Measurements from ENCODE around the gene SPINDOC.

Gene SPINDOC

DNA sequence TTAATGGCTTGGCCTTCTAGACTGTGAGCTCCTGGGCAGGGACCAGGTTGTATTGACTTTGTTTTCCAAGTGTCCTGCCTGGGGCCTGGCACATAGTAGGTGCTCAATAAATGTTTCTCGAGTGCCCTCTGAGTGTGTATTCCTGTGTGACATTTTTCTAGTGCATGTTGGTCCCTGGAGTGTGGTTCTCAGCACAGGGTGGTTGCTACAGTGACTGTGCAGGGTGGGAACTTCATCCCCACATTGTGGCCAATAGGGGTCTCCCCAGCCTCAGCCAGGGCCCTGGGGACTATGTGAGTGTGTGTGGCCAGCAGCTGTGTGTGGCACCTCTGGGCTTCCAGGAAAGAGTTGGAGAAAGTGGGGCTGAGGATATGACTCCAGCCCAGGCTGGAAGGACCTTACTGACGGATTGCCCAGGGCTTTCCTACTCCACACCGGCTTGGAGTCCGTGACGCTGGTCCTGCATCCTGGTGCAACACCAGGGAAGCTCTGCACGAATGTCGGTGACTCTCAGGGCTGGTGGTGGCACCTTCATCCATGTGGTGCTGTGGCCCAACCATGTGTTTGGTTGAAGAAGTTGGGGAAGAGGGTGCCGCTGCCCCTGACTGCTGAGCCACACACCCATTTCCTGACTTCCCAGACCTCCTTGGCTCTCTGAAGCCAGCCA is 16.7 kb downstream of the SPINDOC start:
- no peak overlapping the region for H3K4me3 ChIP-seq (ENCODE audit: low read depth, low read length)
- DNase-seq (ENCODE audit: low read depth) = peak; percentile 72
- no peak for TF ChIP-seq POLR2A (IDR thresholded peaks at IDR 0.05; ENCODE audit: extremely low read depth, insufficient read length)
- peak; percentile 56 for TF ChIP-seq CTCF (IDR thresholded peaks at IDR 0.05; ENCODE audit: low read depth, low read length)

- TF ChIP-seq POLR2A (IDR thresholded peaks at IDR 0.05; ENCODE audit: extremely low read depth, insufficient read length) (no peak), MYC (IDR thresholded peaks at IDR 0.05; ENCODE audit: low read depth, low read length) (no peak), MAX (IDR thresholded peaks at IDR 0.05; ENCODE audit: low read depth, low read length) (no peak), CTCF (IDR thresholded peaks at IDR 0.05; ENCODE audit: low read depth, low read length) (no peak)
- no peak overlapping the region for H3K4me3 ChIP-seq (ENCODE audit: low read depth, low read length)
- no peak for DNase-seq (ENCODE audit: low read depth)
Measured at GRCh38 chr11:63831326-63831725, 18.1 kb downstream of the SPINDOC start.

DNA sequence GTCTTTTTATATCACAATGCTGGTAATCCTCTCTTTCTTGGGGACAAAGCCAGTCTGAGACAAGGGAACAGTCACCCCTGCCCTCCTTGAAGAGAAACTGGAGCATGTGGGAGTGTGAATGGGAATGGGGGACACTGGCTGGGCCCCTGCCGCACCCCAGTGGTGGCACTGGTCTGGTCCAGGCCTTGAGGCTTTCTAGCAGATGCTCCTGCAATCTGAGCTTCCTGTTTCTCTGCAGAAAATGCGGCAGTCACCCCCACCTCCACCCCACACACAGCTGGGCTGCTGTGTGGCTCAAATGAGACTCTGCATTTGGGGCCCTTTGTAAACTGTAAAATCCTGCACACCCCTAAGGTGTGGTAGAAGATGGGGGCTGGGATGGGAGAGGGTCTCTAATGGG is 19.1 kb downstream of the SPINDOC start:
- TF ChIP-seq POLR2A (IDR thresholded peaks at IDR 0.05; ENCODE audit: extremely low read depth, insufficient read length) = no peak
- no peak for TF ChIP-seq MYC (IDR thresholded peaks at IDR 0.05; ENCODE audit: low read depth, low read length)
- TF ChIP-seq CTCF (IDR thresholded peaks at IDR 0.05; ENCODE audit: low read depth, low read length) = no peak
- no peak for TF ChIP-seq MAX (IDR thresholded peaks at IDR 0.05; ENCODE audit: low read depth, low read length)
- DNase-seq (ENCODE audit: low read depth) = peak; percentile 49
- H3K4me3 ChIP-seq (ENCODE audit: low read depth, low read length) = no peak overlapping the region

GRCh38 chr11:63833048-63833447 is 19.8 kb downstream of the SPINDOC start:
- no peak overlapping the region for H3K4me3 ChIP-seq (ENCODE audit: low read depth, low read length)
- no peak for DNase-seq (ENCODE audit: low read depth)
- TF ChIP-seq CTCF (IDR thresholded peaks at IDR 0.05; ENCODE audit: low read depth, low read length) (no peak), MAX (IDR thresholded peaks at IDR 0.05; ENCODE audit: low read depth, low read length) (no peak), MYC (IDR thresholded peaks at IDR 0.05; ENCODE audit: low read depth, low read length) (no peak), POLR2A (IDR thresholded peaks at IDR 0.05; ENCODE audit: extremely low read depth, insufficient read length) (no peak)

- no peak for TF ChIP-seq MAX (IDR thresholded peaks at IDR 0.05; ENCODE audit: low read depth, low read length)
- no peak for TF ChIP-seq CTCF (IDR thresholded peaks at IDR 0.05; ENCODE audit: low read depth, low read length)
- no peak for TF ChIP-seq POLR2A (IDR thresholded peaks at IDR 0.05; ENCODE audit: extremely low read depth, insufficient read length)
- no peak for TF ChIP-seq MYC (IDR thresholded peaks at IDR 0.05; ENCODE audit: low read depth, low read length)
- H3K4me3 ChIP-seq (ENCODE audit: low read depth, low read length) = no peak overlapping the region
- no peak for DNase-seq (ENCODE audit: low read depth)
Measured at GRCh38 chr11:63834535-63835157, 21.4 kb downstream of the SPINDOC start.

All from NB4 (cell line).